Skeletal muscle cell (primary cell): ENCODE data around the gene SF3B3.
"Not testable (repeated sequence)": the region's sequence is repeated elsewhere in the genome, so short reads cannot be mapped to it uniquely, and the experiment has no call there.

Source experiments
- DNase-seq: peaks from one replicate; pipeline ENCODE4 v3.0.0-alpha.2; 2010; ENCODE audit warnings: low read depth
- H3K4me3 ChIP-seq: 2 replicates; pipeline ENCODE4 v1.5.1; 2011; ENCODE audit warnings: low read depth, mild to moderate bottlenecking, control low read depth, low read length, moderate library complexity

Gene SF3B3

GRCh38 chr16:70579648-70580630 lies 56.3 kb downstream of the SF3B3 start:
- DNase-seq, result no peak
- no peak overlapping the region for H3K4me3 ChIP-seq

DNA sequence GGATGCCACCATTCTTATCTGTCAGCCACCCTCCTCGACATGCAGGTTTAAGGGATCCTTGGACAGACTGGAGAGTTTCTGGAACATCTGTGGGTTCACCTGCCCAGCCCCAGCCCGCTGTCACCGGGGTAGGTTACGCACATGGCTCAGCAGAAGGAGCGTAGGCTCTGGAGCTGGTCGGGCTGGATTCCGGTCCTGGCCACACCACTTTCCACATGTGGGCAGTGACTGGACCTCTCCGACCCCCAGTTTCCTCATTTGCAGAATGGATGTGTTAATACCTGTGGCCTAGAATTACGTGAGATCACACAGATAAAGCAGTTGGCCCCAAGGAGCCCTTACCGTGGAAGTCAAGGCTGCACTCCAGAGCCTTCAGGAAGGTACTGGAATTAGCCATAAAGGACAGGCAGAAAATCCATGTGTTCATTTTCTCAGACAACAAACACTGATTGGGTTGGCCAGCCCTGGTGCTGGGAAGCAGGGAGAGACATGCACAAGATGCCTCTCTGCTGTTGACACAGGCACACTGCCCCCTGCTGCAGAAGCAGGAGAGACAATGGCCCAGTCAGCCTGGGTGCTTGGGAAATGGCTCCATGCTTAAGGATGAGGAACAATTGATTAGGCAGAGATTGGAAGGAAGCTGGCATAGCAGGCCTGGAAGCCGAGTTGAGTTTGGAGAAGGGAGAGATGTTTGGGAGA lies 58.8 kb downstream of the SF3B3 start:
- H3K4me3 ChIP-seq, result no peak overlapping the region
- DNase-seq, result no peak

DNA sequence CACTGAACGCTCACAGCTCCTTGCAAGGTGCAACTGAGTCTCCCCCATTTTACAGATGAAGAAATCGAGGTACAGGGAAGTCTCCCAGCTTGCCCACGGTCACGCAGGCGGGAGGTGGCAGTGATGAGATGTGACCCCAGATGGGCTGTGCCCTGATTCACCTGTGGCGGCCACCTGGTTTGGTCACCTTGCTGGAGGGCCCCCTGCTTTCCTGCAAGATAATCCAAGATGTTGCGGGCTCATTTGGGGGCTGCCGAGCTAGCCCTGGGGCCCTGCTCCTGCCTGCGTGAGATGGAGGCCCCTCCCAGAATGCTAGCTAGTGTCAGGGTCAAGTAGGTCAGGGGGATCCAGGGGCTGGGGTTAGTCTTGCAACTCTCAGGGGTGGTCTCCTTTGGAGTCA lies 63.1 kb downstream of the SF3B3 start:
- DNase-seq, result no peak
- no peak overlapping the region for H3K4me3 ChIP-seq

- H3K4me3 ChIP-seq, result no peak overlapping the region
- no peak for DNase-seq
Observed at GRCh38 chr16:70588565-70588964, 64.9 kb downstream of the SF3B3 start.

DNA sequence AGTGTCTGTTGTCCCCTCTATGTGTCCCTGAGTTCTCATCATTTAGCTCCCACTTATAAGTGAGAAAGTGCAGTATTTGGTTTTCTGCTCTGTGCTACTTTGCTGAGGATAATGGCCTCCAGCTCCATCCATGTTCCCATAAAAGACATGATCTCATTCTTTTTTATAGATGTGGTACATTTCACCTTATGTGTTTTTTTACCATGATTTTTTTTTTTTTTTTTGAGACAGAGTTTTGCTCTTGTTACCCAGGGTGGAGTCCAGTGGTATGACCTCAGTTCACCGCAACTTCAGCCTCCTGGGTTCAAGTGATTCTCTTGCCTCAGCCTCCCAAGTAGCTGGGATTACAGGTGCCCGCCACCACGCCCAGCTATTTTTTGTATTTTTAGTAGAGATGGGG lies 65.8 kb downstream of the SF3B3 start:
- not testable (repeated sequence) for DNase-seq, H3K4me3 ChIP-seq

- peak; percentile 64 for DNase-seq
- no peak overlapping the region for H3K4me3 ChIP-seq
Observed at GRCh38 chr16:70589998-70590471, 66.4 kb downstream of the SF3B3 start.

GRCh38 chr16:70590722-70591415 lies 67.3 kb downstream of the SF3B3 start:
- DNase-seq, result no peak
- no peak overlapping the region for H3K4me3 ChIP-seq

GRCh38 chr16:70591615-70592014 lies 68.0 kb downstream of the SF3B3 start:
- DNase-seq, result no peak
- no peak overlapping the region for H3K4me3 ChIP-seq

GRCh38 chr16:70592106-70592571 lies 68.5 kb downstream of the SF3B3 start:
- no peak overlapping the region for H3K4me3 ChIP-seq

DNA sequence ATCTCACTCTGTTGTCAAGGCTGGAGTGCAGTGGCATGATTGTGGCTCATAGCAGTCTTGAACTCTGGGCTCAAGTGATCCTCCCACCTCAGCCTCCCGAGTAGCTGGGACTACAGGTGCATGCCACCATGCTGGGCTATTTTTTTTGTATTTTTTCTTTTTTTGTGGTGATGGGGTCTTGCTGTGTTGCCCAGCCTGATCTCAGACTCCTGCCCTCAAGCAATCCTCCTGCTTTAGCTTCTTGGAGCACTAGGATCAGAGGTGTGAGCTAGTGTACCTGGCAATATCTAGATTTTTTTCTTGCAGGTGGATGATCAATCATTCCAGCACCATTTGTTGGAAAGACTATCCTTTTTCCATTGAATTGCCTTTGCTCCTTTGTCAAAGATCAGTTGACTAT lies 69.9 kb downstream of the SF3B3 start:
- no peak for DNase-seq

More at GRCh38 chr16:70592106-70592571, 68.5 kb downstream of the SF3B3 start:
- no peak for DNase-seq

GRCh38 chr16:70594569-70594968 lies 71.0 kb downstream of the SF3B3 start:
- DNase-seq, result no peak
- no peak overlapping the region for H3K4me3 ChIP-seq

More for the DNA sequence above, 69.9 kb downstream of the SF3B3 start:
- H3K4me3 ChIP-seq, result no peak overlapping the region

GRCh38 chr16:70597135-70597835 lies 73.7 kb downstream of the SF3B3 start:
- no peak overlapping the region for H3K4me3 ChIP-seq
- no peak for DNase-seq

GRCh38 chr16:70598937-70599503 lies 75.4 kb downstream of the SF3B3 start:
- H3K4me3 ChIP-seq, result no peak overlapping the region
- no peak for DNase-seq

GRCh38 chr16:70600730-70601129 lies 77.1 kb downstream of the SF3B3 start:
- no peak overlapping the region for H3K4me3 ChIP-seq
- no peak for DNase-seq

DNA sequence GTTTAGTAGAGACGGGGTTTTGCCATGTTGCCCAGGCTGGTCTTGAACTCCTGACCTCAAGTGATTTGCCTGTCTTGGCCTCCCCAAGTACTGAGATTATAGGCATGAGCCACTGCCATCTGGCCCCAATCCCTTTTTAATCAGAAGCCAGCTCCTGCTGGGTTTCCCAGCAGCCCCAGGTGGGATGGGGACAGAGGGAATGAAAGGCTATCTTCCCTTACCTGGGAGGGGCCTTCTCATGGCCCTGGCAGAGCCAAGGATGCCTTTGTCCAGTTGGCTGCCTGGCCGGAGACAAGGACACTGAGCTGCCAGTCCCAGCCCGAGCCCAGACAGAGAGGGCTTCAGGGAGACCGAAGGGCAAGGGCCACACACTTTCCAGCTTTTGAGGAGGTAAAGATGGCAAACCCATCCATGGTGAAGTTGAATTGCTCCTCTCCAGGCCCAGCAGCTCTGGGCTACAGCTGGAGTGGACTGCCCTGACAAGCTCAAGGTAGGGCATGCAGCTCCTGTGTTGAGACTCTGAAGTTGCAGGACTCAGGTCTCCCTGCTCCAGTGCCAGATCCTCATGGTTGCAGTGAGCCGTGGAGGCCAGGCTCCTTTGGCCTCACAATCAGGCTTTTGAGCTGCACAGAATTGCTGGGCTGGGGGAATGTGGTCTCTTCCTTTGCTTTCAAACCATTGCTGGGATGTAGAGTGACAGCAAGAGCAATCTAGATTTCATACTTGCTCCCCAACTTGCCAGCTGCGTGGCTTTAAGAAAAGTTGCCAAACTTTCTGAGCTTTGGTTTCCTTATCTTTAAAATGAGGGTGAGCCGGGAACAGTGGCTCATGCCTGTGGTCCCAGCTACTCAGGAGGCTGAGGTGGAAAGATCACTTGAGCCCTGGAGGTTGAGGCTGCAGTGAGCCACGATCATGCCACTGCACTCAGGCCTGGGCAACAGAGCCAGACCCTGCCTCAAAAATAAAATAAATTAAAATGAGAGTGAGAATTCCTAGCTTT lies 78.3 kb downstream of the SF3B3 start:
- no peak overlapping the region for H3K4me3 ChIP-seq

DNA sequence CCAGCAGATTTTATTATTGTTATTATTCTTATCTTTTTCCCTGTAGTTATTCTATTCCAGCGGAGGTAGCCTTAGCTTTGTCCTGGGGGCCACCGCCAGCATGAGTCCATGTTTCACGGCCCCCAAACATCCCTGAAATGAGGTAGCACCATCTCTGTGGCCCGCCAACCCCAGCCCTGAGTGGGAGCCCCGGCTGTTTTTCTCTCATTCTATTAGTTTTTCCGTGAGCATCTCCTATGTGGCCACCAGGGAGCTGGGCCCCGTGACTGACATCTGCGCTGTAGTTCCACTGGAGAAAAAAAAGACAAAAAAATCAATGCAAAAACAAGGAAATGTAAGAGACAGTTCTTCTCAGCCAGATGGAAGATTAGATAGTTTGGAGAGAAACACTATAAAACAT lies 79.2 kb downstream of the SF3B3 start:
- no peak for DNase-seq
- no peak overlapping the region for H3K4me3 ChIP-seq

More for the DNA sequence above, 78.3 kb downstream of the SF3B3 start:
- DNase-seq, result no peak

DNA sequence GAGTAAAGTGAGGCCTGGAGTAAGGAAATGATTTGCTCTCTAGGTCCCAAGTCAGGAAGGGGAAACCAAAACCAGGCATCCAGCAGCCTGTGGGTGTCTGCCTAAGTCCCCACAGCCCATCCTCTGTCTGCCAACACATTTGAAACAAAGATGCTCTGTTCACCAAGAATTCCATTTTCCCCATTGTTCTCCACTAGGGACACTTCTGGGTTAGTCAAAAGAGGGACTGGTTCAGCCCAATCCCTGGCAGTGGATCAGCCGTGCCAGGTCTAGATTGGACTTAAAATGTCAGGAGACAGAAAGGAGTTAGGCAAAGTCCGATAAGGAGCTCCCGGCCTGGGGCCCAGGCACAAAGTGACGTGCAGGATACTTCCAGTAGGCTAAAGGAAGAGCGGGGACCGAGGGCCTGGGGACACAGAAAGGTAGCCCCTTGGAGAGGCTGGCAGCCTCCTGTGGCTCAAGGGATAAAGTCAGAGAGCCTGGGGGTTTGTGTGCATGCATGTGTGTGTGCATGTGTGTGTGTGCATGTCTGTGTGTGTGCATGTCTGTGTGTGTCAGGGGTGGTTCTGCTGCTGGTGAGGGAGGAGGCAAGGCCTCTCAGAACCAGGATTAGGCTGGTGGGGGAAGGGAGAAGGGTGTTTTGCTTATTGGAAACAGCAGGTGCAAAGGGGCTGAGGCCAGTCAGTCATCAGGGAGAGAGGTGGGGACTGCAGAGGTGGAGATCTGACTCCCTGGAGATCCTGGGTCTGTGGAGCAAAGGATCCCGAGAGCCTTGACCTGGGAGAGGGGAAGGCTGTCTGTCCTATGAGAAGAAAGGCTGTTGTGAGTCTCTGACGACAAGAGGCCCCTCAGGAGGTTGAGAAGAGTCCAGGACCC lies 81.0 kb downstream of the SF3B3 start:
- H3K4me3 ChIP-seq, result no peak overlapping the region
- no peak for DNase-seq
